AG10803 (cell line): Measurements from ENCODE around the gene PHB1.
"Not testable (repeated sequence)": the region's sequence is repeated elsewhere in the genome, so short reads cannot be mapped to it uniquely, and the experiment has no call there.

Experiments
- DNase-seq: peaks from one replicate; pipeline ENCODE4 v3.0.0; 2010; ENCODE audit warnings: low read depth
- H3K4me3 ChIP-seq: 2 replicates; pipeline ENCODE4 v1.5.1; 2011; ENCODE audit warnings: mild to moderate bottlenecking, low read length, control low read depth
- TF ChIP-seq, protein P1 (sequence below): conservative IDR thresholded peaks from 2 replicates; pipeline ENCODE4 v1.5.1; 2011; ENCODE audit warnings: mild to moderate bottlenecking, low read length, control low read depth, inconsistent platforms

PHB1 gene

DNA sequence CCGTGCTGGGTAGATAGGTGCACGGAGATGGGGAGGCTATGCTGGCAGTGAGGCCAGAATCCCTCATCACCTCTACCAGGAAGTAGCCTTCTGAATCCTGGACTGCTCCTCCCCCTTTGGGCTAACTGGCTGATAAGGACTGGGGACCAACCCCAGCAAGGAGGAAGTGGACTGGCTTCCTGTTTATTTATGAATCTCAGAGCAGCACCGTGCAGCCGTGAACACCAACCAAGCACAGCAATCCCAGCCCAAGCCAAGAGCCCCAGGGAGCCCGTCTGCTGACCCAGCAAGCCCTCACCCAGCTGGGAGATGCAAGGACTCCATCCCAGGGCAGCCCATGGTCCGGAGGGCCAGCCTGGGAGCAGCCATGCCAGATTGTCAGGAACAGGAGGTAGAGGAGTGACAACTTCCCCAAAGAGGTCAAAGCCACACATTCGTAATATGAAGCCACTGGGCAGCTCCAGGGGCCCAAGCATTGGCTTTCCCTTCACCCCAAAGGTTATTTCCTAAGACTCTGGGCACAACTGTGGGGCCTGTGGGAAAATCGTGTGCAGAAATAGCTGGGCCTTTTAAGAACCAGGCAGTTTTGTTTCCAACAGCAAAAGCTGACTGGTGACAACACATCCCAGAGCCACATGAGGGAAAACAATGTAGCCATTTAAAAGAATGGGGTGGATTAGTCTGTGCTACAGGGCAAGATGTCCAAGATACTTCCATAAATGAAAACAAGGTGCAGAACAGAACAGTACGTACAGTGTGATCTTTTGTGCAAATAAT lies 23.9 kb downstream of the PHB1 start:
- H3K4me3 ChIP-seq, result no peak overlapping the region
- no peak for DNase-seq
- TF ChIP-seq, protein P1, sequence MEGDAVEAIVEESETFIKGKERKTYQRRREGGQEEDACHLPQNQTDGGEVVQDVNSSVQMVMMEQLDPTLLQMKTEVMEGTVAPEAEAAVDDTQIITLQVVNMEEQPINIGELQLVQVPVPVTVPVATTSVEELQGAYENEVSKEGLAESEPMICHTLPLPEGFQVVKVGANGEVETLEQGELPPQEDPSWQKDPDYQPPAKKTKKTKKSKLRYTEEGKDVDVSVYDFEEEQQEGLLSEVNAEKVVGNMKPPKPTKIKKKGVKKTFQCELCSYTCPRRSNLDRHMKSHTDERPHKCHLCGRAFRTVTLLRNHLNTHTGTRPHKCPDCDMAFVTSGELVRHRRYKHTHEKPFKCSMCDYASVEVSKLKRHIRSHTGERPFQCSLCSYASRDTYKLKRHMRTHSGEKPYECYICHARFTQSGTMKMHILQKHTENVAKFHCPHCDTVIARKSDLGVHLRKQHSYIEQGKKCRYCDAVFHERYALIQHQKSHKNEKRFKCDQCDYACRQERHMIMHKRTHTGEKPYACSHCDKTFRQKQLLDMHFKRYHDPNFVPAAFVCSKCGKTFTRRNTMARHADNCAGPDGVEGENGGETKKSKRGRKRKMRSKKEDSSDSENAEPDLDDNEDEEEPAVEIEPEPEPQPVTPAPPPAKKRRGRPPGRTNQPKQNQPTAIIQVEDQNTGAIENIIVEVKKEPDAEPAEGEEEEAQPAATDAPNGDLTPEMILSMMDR, result no peak

- not testable (repeated sequence) for DNase-seq, H3K4me3 ChIP-seq
These were observed 25.0 kb downstream of the PHB1 start for GRCh38 chr17:49389514-49390347.

DNA sequence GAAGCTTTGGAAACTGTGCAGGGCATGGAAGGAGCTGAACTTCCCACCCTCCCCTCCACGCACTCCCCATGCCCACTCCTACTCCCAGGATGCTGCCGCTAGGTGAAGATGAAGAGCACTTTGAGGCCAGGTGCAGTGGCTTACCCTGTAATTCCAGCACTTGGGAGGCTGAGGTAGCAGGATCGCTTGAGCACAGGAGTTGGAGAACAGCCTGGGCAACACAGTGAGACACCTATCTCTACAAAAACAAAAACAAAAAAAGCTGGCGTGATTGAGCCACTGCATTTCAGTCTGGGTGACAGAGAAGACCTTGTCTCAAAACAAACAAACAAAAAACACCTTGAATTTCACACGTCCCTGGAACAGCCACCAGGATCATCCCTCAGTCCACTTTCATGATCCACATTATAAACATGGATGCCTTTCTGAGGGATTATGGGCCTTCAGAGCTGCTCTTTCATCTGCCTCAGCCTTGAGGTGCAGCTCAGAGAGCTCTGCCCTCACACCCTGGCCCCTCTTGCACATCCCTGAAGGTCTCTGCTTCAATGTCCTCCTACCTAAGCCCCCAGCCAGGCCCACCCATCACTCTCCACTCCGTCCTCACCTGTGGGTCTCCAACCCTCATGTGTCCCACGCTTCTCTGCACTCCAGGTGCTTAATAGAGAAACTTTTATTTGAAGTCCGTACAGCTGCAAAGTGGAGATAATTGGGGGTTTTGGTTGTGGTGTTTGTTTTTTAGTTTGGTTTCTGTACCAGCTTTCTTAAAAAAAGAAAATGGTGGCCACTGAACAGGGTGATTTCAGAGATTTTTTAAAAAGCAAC lies 25.8 kb downstream of the PHB1 start:
- TF ChIP-seq, protein P1, result no peak
- no peak for DNase-seq
- H3K4me3 ChIP-seq, result no peak overlapping the region

DNA sequence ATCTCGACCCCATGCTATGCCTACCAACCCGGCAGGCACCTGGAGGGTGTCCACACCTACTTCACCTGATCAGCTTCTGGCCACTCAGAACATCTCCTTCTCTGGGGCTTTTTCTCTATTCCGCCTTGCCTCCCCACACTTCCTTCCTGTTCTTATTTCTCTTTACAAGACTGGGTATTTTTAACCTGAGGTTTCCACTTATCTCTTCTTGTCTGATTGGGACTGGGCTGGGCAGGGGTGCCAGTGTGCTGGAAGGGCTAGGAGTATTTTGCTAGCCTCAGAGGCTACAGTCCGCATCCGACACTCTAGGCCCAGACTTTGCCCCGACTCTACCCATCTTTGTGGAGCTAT lies 26.4 kb downstream of the PHB1 start:
- H3K4me3 ChIP-seq, result no peak overlapping the region
- TF ChIP-seq, protein P1, result no peak
- DNase-seq, result no peak

DNA sequence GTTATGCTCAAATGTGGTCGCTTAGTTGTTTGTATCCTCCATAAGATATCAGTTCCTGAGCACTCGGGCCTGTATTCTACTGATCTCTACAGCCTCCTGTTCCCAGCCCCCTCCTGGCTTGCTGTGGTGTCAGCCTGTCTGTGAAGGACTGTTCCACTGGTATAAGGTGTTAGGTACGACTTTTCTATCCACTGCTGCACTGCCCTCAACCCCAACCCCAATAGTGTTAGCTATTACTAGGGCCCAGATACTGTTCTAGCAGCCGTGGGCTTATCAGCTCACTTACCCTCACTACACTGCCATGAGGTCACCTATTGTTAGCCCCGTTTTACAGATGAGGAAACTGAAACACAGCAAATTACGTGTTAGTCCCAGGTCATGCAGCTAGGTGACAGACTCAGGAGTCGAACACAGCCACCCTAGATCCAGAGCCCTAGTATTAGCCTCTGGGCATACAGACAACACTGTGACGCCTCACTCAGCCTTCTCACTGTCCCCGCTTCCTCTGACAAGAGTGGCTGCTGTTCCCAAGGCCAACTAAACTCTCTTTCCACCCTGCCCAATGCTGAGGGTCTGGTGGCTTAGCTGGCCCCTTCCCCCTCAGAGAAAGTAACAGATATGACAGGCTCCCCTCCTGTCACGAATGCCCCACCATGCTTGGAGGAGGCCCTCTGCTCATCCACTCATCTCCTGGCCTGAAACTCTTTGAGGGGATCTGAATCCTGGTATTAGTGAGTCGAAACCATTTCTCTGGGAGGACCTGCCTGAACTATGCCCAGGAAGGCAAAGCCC lies 27.0 kb downstream of the PHB1 start:
- DNase-seq, result no peak
- TF ChIP-seq, protein P1, result no peak
- no peak overlapping the region for H3K4me3 ChIP-seq

GRCh38 chr17:49386373-49386772 lies 28.3 kb downstream of the PHB1 start:
- no peak for DNase-seq
- TF ChIP-seq, protein P1, result no peak
- no peak overlapping the region for H3K4me3 ChIP-seq
